Measurements from ENCODE around the gene BTBD16. TPM values are rescaled to one million over a fixed set of nuclear protein-coding genes. Genes with fewer than 3 reads are reported as not detected.

Gene BTBD16
- total RNA-seq, 1 experiment from 2014 or later = 0.82 TPM

GRCh38 chr10:122298206-122298597, 27.1 kb downstream of the BTBD16 start:
- peak overlapping the region; percentile 76 for H3K27ac ChIP-seq (ENCODE audit: low read length)
- POLR2A ChIA-PET = interaction anchor here (0.6 kb wide), 1 partner anchor 76 kb away, joined by 4 read pairs; the partner anchor contains the start of gene PLEKHA1
- in situ Hi-C loops (cut with HindIII; ENCODE audit: low pct_unique_long_range_greater_than_20kb, low sequenced_read_pairs) (no loop called here), intact Hi-C loops (cut with micrococcal nuclease; ENCODE audit: unreplicated experiment) (loop anchor here (1.0 to 5.0 kb wide), 2 partner anchors 269 to 406 kb away; no protein-coding TSS in a partner anchor)
- CTCF ChIA-PET = interaction anchor here (0.8 to 2.9 kb wide), 8 partner anchors 12 to 267 kb away, joined by 3 to 28 read pairs (median 4); no protein-coding TSS in a partner anchor
- no peak for TF ChIP-seq POLR2AphosphoS5 (IDR thresholded peaks at IDR 0.05; ENCODE audit: low read depth, low read length)
- TF ChIP-seq CTCF (IDR thresholded peaks at IDR 0.05) = no peak
- TF ChIP-seq REST (IDR thresholded peaks at IDR 0.05; ENCODE audit: insufficient read depth in 1 of 2, low read depth in 2 of 2, low read length in 1 of 2) = no peak
- TF ChIP-seq SIN3A (IDR thresholded peaks at IDR 0.05; ENCODE audit: borderline replicate concordance, insufficient read depth, low read depth, low read length) = no peak
- TF ChIP-seq TCF7L2 (IDR thresholded peaks at IDR 0.05; ENCODE audit: low read depth, low read length) = no peak
- no peaks in the 10 kb centered on the region for H3K27me3 ChIP-seq (ENCODE audit: control insufficient read depth, insufficient read depth, low read length)
- no TSS peak for BruUV-seq (replicated peaks)
- H3K4me3 ChIP-seq (ENCODE audit: low read depth in 2 of 2, low read length in 2 of 2) = no peak overlapping the region
- ATAC-seq = peak; percentile 6; the same call in 1 of the 2 replicates
- no peaks in the 10 kb centered on the region for H3K36me3 ChIP-seq (ENCODE audit: control insufficient read depth, insufficient read depth, low read length)
- H3K9me3 ChIP-seq (ENCODE audit: control insufficient read depth, insufficient read depth, low read depth, low read length) = no peaks in the 10 kb centered on the region
- DNase-seq (ENCODE audit: low read depth, low spot score) = no peak
- peaks cover 17% of the 10 kb centered on the region for H3K4me1 ChIP-seq (ENCODE audit: control insufficient read depth, insufficient read depth, low read length)

- TF ChIP-seq CTCF (IDR thresholded peaks at IDR 0.05) (peak; percentile 96), SIN3A (IDR thresholded peaks at IDR 0.05; ENCODE audit: borderline replicate concordance, insufficient read depth, low read depth, low read length) (no peak), TCF7L2 (IDR thresholded peaks at IDR 0.05; ENCODE audit: low read depth, low read length) (no peak), POLR2AphosphoS5 (IDR thresholded peaks at IDR 0.05; ENCODE audit: low read depth, low read length) (no peak; the same call in 1 of the 2 replicates), REST (IDR thresholded peaks at IDR 0.05; ENCODE audit: insufficient read depth in 1 of 2, low read depth in 2 of 2, low read length in 1 of 2) (no peak)
- no peaks in the 10 kb centered on the region for H3K9me3 ChIP-seq (ENCODE audit: control insufficient read depth, insufficient read depth, low read depth, low read length)
- ChIA-PET POLR2A (interaction anchor here (0.6 to 0.8 kb wide), 2 partner anchors 76 to 115 kb away, joined by 4 read pairs; partner anchors contain the start of gene PLEKHA1), CTCF (interaction anchor here (0.6 to 2.9 kb wide), 16 partner anchors 11 to 742 kb away, joined by 3 to 28 read pairs (median 4); no protein-coding TSS in a partner anchor)
- no peaks in the 10 kb centered on the region for H3K36me3 ChIP-seq (ENCODE audit: control insufficient read depth, insufficient read depth, low read length)
- H3K4me1 ChIP-seq (ENCODE audit: control insufficient read depth, insufficient read depth, low read length) = peaks cover 17% of the 10 kb centered on the region
- no peaks in the 10 kb centered on the region for H3K27me3 ChIP-seq (ENCODE audit: control insufficient read depth, insufficient read depth, low read length)
- H3K4me3 ChIP-seq (ENCODE audit: low read depth in 2 of 2, low read length in 2 of 2) = peak overlapping the region; percentile 18 to 24
- peak overlapping the region; percentile 76 for H3K27ac ChIP-seq (ENCODE audit: low read length)
- ATAC-seq = peak; percentile 90
- intact Hi-C loops (cut with micrococcal nuclease; ENCODE audit: unreplicated experiment) = loop anchor here (1.0 to 5.0 kb wide), 3 partner anchors 137 to 406 kb away; no protein-coding TSS in a partner anchor
- no TSS peak for BruUV-seq (replicated peaks)
- DNase-seq (ENCODE audit: low read depth, low spot score) = peak; percentile 80
- in situ Hi-C loops (cut with HindIII; ENCODE audit: low pct_unique_long_range_greater_than_20kb, low sequenced_read_pairs) = no loop called here
Measured at GRCh38 chr10:122298598-122299301, 27.7 kb downstream of the BTBD16 start.

All from Panc1 (cell line).